CD4-positive, alpha-beta memory T cell (primary cell): ENCODE measurements around the gene GVQW3. TPM values are rescaled to one million over a fixed set of nuclear protein-coding genes. Genes with fewer than 3 reads are reported as not detected.

Experiments used
- CTCF ChIA-PET: fragments of 350-600 bp; sonication (Branson Sonifier 250); formaldehyde crosslinking; loops from one replicate; lab custom pipeline; 2021; ENCODE audit warnings: inconsistent platforms; ENCODE audit not compliant: partially characterized antibody; lab: Charles Lee
- POLR2A ChIA-PET: fragments of 350-600 bp; sonication (Branson Sonifier 250); formaldehyde crosslinking; loops from one replicate; lab custom pipeline; 2021; ENCODE audit not compliant: partially characterized antibody; lab: Charles Lee
- DNase-seq, 5 donors: peaks; one replicate each; pipeline versions ENCODE4 v3.0.0 to v3.0.0-alpha.2; 2020 to 2022; ENCODE audit warnings: mixed read lengths in 1 of 5
- H3K27ac ChIP-seq: one replicate; pipeline ENCODE4 v1.7.0; 2013; ENCODE audit warnings: low read depth, low read length
- H3K27me3 ChIP-seq: 2 replicates; pipeline ENCODE4 v1.7.0; 2013; ENCODE audit warnings: mild to moderate bottlenecking, low read length, moderate library complexity; ENCODE audit not compliant: insufficient read depth
- H3K36me3 ChIP-seq: 2 replicates; pipeline ENCODE4 v1.7.0; 2013; ENCODE audit warnings: mild to moderate bottlenecking, low read length, moderate library complexity; ENCODE audit not compliant: insufficient read depth
- H3K4me1 ChIP-seq: 2 replicates; pipeline ENCODE4 v1.7.0; 2013; ENCODE audit warnings: mild to moderate bottlenecking, low read length, moderate library complexity; ENCODE audit not compliant: insufficient read depth
- H3K4me3 ChIP-seq, 2 donors: one replicate each; pipeline ENCODE4 v1.7.0; 2013; ENCODE audit warnings: low read length in 2 of 2, mild to moderate bottlenecking in 1 of 2
- H3K9me3 ChIP-seq, 2 donors: one replicate each; pipeline ENCODE4 v1.7.0; 2013; ENCODE audit warnings: low read length in 2 of 2, control low read depth in 1 of 2; ENCODE audit not compliant: control insufficient read depth in 1 of 2
- H3K27ac Mint-ChIP-seq, 7 donors: one replicate each; pipeline ENCODE4 v1.8.0; 2020 to 2021; ENCODE audit warnings: mixed read lengths in 7 of 7, mild to moderate bottlenecking in 6 of 7, inconsistent platforms in 3 of 7, moderate library complexity in 3 of 7
- H3K27me3 Mint-ChIP-seq, 2 donors: one replicate each; pipeline ENCODE4 v1.8.0; 2020 to 2021; ENCODE audit warnings: mixed read lengths in 2 of 2
- H3K36me3 Mint-ChIP-seq, 2 donors: one replicate each; pipeline ENCODE4 v1.8.0; 2020 to 2021; ENCODE audit warnings: mixed read lengths in 2 of 2, inconsistent platforms in 1 of 2, mild to moderate bottlenecking in 1 of 2
- H3K4me1 Mint-ChIP-seq, 4 donors: one replicate each; pipeline ENCODE4 v1.8.0; 2020 to 2021; ENCODE audit warnings: mixed read lengths in 4 of 4, mild to moderate bottlenecking in 1 of 4
- H3K4me3 Mint-ChIP-seq, 8 donors: one replicate each; pipeline ENCODE4 v1.8.0; 2020 to 2021; ENCODE audit warnings: mixed read lengths in 8 of 8, mild to moderate bottlenecking in 7 of 8, moderate library complexity in 6 of 8, inconsistent platforms in 3 of 8
- H3K9me3 Mint-ChIP-seq, 8 donors: one replicate each; pipeline ENCODE4 v1.8.0; 2020 to 2021; ENCODE audit warnings: mixed read lengths in 8 of 8, mild to moderate bottlenecking in 5 of 8, inconsistent platforms in 3 of 8, moderate library complexity in 1 of 8
- intact Hi-C: fragments of 100-400 bp; cut with micrococcal nuclease; formaldehyde crosslinking; loops from one replicate; pipeline ENCODE4 v1.15.1; 2023
- polyA plus RNA-seq, 2 donors: library from polyadenylated mRNA; unstranded; fragments of 300-500 nt; fragmentation: Illumina TruSeq; gene quantifications; one replicate each; pipeline ENCODE4 v1.2.3, GENCODE V29; 2021
- total RNA-seq, 2 experiments: library from RNA; stranded (reverse); gene quantifications; one replicate each; pipeline ENCODE4 v1.2.3, GENCODE V29; 2021

GVQW3 gene
- total and polyA plus RNA-seq, 4 experiments from 2014 or later = 1.7 to 10.1 (median 5.7) TPM

GRCh38 chr11:76455331-76455730 lies 74.2 kb downstream of the GVQW3 start:
- intact Hi-C loops = no loop called here
- ChIA-PET POLR2A (no interaction called here), CTCF (no interaction called here)
- Histone ChIP-seq H3K9me3 (no peaks in the 10 kb centered on the region), H3K36me3 (peaks cover 22% of the 10 kb centered on the region), H3K4me1 (no peaks in the 10 kb centered on the region), H3K27ac (no peak overlapping the region), H3K27me3 (no peaks in the 10 kb centered on the region), H3K4me3 (no peak overlapping the region)
- peaks cover 36 to 55% of the 10 kb centered on the region in 2 donors for H3K36me3 Mint-ChIP-seq
- no peak overlapping the region for H3K4me3 Mint-ChIP-seq
- DNase-seq = no peak
- peak overlapping the region in 1 of 7 donors; percentile 17 for H3K27ac Mint-ChIP-seq
- H3K27me3 Mint-ChIP-seq = no peaks in the 10 kb centered on the region
- peaks cover 0 to 10% (median 7%) of the 10 kb centered on the region in 4 donors for H3K4me1 Mint-ChIP-seq
- H3K9me3 Mint-ChIP-seq = no peaks in the 10 kb centered on the region

- Histone ChIP-seq H3K27me3 (no peaks in the 10 kb centered on the region), H3K27ac (no peak overlapping the region), H3K36me3 (peaks cover 22% of the 10 kb centered on the region), H3K4me3 (no peak overlapping the region), H3K4me1 (no peaks in the 10 kb centered on the region), H3K9me3 (no peaks in the 10 kb centered on the region)
- ChIA-PET CTCF (no interaction called here), POLR2A (no interaction called here)
- Mint-ChIP-seq H3K4me3 (no peak overlapping the region), H3K27me3 (no peaks in the 10 kb centered on the region), H3K9me3 (no peaks in the 10 kb centered on the region), H3K27ac (no peak overlapping the region), H3K36me3 (peaks cover 38 to 54% of the 10 kb centered on the region in 2 donors), H3K4me1 (peaks cover 0 to 9% (median 6%) of the 10 kb centered on the region in 4 donors)
- intact Hi-C loops = no loop called here
- no peak for DNase-seq
These were observed 74.8 kb downstream of the GVQW3 start for GRCh38 chr11:76455931-76456330.

- intact Hi-C loops = no loop called here
- DNase-seq = no peak
- Mint-ChIP-seq H3K27ac (no peak overlapping the region), H3K36me3 (peaks cover 39 to 51% of the 10 kb centered on the region in 2 donors), H3K4me1 (peaks cover 0 to 6% (median 4%) of the 10 kb centered on the region in 4 donors), H3K4me3 (no peak overlapping the region), H3K9me3 (no peaks in the 10 kb centered on the region), H3K27me3 (no peaks in the 10 kb centered on the region)
- CTCF ChIA-PET = no interaction called here
- POLR2A ChIA-PET = no interaction called here
- Histone ChIP-seq H3K9me3 (no peaks in the 10 kb centered on the region), H3K36me3 (peaks cover 22% of the 10 kb centered on the region), H3K4me3 (no peak overlapping the region), H3K27me3 (no peaks in the 10 kb centered on the region), H3K4me1 (no peaks in the 10 kb centered on the region), H3K27ac (no peak overlapping the region)
These were observed 75.4 kb downstream of the GVQW3 start for GRCh38 chr11:76456571-76456970.

Other genes with a start within 250 kb of the GVQW3 start
- under 1 TPM in 1 of 2 experiments, not detected in 1; 0.93 TPM for gene WNT11, start 174.8 kb upstream of the GVQW3 start, total RNA-seq
- under 1 TPM in 1 of 2 donors, not detected in 1; 0.16 TPM for gene WNT11, start 174.8 kb upstream of the GVQW3 start, polyA plus RNA-seq
- 10 to 100 TPM; 53.7 to 57.3 TPM for gene THAP12, start 191 bp upstream of the GVQW3 start, total RNA-seq
- 10 to 100 TPM; 68.3 to 76.2 TPM for gene THAP12, start 191 bp upstream of the GVQW3 start, polyA plus RNA-seq
- 10 to 100 TPM; 46.3 to 52.9 TPM for gene EMSY, start 63.7 kb downstream of the GVQW3 start, total RNA-seq
- gene EMSY, start 63.7 kb downstream of the GVQW3 start, polyA plus RNA-seq = 10 to 100 TPM in 1 of 2 donors, 1 to 10 TPM in 1; 9.5 to 23.5 TPM